UCSD-AML1 (cell line): ENCODE data around the gene SNCB.

ENCODE experiments used
- DNase-seq: peaks from one replicate; lab custom pipeline; 2025; ENCODE audit not compliant: unreplicated experiment; lab: John Stamatoyannopoulos, UW

Gene SNCB

DNA sequence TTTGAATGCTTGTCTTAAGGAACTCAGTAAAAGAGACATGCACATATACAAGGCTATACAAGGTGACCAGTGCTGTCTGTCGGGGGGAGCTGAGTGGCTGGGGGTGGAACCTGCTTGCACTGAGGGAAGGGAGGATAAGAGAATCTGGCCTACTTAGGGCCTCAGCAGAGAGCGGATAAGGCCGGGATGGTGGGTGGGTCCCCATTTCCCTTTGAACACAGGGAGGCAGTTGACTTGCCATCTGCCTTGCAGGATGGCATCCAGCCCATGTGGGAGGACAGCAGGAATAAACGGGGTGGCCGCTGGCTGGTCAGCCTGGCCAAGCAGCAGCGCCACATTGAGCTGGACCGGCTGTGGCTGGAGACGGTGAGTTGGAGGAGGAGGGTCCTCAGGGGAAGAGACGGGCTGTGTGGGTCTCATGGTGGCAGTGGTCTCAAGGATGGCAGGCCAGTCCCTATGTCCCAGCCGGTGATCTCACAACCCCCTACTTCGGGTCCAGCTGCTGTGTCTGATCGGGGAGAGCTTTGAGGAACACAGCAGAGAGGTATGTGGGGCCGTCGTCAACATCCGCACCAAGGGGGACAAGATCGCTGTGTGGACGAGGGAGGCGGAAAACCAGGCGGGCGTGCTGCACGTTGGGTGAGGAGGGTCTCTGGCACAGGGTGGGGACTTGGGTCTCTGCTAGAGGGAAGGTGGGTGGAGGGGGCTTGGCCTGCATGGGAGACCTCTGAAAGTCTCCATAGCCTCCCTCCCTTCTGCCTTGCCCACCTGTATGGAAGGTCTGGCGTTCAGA lies 14.7 kb upstream of the SNCB start:
- DNase-seq, result no peak

GRCh38 chr5:176644294-176644693 lies 14.0 kb upstream of the SNCB start:
- no peak for DNase-seq

- no peak for DNase-seq
These were observed 13.3 kb upstream of the SNCB start for GRCh38 chr5:176643491-176644219.

DNA sequence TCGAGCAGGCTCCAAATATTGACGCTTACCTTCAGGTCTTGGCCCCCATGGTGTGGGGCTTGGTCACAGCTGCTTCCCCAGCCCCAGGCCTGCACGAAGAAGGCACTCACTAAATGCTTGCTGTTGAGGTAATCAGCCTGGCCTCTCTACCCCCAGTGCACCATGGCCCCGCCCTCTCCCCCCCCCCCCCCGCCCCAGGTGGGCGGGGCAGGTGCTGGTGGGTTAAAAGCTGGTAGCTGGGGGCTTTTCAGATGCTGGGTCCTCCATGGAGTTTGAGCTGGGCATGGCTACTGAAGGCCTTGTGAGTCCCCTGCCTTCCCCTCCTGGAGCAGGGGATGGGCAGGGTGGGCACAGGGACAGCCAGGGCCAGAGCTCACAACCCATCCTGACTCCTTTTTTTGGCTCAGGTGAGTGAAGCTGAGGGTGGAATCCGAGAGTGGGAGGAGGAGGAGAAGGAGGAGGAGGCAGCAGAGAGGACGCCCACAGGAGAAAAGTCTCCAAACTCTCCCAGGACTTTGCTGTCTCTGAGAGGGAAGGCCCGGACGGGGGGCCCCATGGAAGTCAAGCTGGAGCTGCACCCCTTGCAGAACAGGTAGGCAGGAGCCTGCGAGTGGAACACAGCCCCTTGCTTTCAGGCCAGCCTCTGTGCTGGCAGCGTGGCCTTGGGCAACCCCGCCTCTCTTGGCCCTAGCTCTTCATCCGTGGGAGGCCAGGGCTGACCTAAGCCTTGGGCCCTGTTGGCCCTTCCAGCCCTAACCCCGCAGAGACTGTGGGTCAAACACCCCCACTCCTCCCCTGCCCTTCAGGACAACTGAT lies 12.5 kb upstream of the SNCB start:
- DNase-seq, result no peak

DNA sequence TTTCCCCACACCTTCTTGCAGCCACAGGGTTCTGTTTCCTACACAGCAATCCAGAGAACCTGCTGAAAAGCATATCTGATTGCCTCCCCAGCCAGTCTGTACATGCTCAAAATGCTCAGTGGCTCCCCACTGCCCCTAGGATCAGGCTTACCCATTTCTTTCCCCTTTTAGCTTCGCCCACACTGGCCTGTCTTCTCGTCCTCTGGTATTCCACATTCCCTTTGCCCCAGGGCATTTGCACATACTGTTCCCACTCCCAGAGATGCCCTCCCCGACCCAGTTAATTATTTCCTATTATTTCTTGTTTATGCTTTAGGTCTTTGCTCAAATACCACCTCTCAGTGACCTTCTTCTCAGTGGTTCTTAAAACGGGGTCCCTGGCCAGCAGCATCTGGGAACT lies 10.3 kb upstream of the SNCB start:
- no peak for DNase-seq

GRCh38 chr5:176639981-176640380 lies 9.6 kb upstream of the SNCB start:
- DNase-seq, result no peak

- DNase-seq, result no peak
These were observed 8.9 kb upstream of the SNCB start for GRCh38 chr5:176639208-176639607.

- DNase-seq, result no peak
These were observed 8.1 kb upstream of the SNCB start for GRCh38 chr5:176638437-176638836.

DNA sequence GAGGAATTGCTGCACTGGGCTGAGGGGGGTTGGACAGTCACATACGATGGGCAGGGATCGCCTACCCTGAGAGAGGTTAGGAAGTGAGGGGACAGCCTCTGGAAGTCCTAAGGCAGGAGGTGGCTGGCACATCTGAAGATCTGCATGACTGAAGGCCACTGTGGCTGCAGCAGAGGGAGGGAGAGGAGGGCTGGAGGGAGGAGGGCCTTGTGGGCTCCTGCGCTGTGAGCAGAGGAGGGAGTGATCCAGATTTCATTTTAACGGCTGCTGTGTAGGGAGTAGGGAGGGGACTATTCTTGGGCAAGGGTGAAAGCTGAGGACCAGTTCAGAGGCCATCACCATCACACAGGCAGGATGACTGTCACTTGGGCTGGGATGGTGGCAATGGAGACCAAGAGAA lies 7.2 kb upstream of the SNCB start:
- no peak for DNase-seq

DNA sequence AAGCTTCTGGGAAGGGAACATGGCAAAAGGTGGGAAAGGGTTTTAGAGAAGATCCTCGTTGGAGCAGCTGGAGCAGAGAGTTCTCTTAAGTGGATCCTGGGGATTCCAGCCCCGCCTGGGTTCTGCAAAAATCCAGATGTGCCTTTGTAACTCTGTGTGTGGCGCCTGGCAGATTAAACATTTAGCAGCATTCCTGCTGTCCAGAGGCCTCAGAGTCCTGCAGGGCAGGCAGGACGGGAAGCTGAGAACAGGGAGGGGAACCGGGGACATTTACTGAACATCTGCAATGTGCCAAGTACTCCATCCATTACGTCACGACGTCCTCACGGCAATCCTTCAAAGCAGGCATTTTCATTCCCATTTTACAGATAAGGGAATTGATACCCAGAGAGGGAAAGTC lies 6.1 kb upstream of the SNCB start:
- DNase-seq, result no peak

DNA sequence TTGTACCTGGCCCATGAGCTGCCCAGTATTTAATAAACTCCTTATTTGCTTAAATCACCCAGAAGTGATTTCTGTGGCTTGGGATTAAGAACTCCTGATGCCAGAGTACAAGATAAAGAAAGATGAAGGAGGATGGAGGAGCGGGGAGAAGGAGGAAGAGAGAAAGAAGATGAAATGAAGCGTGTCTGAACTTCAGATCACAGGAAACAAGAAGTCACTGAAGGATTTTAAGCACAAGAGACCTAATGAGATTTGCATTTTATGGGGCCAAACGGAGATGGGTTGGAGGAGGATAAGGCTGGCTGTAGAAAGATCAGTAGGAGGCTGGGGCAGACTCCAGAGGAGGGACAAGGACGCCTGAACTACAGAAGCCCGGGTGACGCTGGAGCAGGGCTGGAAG lies 3.3 kb upstream of the SNCB start:
- no peak for DNase-seq

- DNase-seq, result no peak
These were observed 2.4 kb upstream of the SNCB start for GRCh38 chr5:176632745-176633144.

GRCh38 chr5:176631383-176632200 lies 1.3 kb upstream of the SNCB start:
- no peak for DNase-seq

- no peak for DNase-seq
These were observed 418 bp upstream of the SNCB start for GRCh38 chr5:176630681-176631222.

DNA sequence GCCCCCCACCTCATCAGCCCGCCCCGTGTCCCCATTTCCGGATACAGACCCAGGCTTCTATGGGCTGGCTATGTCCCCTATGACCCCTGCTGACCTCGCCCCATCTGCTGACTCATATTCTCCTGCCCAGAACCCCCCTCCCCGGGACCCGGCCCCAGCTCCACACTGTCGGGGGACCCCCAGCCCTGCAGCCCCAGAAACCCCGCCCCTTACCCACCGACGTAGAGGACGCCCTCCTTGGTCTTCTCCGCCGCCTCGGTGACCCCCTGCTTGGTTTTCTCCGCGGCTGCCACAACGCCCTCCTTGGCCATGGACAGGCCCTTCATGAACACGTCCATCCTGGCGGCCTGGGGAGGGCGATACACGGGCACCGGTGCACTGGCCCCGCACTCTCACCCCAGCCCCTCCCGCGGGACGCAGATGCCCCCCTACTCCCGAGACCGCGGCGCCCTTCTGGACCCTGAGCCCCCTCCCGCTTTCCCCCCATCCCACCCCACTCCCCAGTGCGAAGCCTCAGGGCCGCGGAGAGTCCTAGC lies 949 bp downstream of the SNCB start:
- no peak for DNase-seq

GRCh38 chr5:176628406-176629228 lies 1.7 kb downstream of the SNCB start:
- no peak for DNase-seq

DNA sequence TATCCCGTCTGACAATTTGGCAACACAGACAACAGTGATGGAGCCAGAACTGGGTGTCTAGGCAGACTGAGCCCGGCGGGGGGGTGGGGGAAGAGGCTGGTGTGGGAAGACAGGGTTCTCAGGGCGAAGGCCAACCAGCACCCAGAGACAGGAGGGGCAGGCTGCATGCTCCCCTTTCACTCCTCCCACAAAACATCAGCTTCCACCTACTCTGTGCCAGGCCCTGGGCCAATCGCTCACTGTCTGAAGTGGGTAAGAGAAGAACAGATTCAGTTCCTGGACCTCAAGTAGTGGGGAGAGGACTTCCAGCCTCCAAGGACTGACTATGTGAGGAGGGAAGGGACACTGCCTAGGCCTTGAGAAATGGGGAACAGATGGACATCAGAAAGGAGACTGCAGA lies 2.8 kb downstream of the SNCB start:
- no peak for DNase-seq

DNA sequence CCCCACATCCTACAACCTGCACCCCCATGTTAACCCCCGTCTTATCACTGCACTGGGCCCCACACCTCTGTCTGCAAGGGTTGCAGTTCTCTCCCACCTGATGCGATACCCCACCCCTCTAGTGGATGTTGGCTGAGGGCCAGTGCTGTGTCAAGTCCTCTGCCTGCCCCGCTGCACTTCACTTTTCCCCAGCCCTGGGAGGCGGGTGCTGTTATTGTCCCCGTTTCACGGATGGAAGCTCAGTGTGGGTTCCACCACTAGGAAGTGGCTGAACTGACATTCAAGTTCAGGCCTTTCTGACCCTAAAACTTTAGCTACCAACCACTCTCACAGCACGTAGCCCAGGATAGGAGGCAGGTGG lies 3.5 kb downstream of the SNCB start:
- DNase-seq, result no peak

GRCh38 chr5:176625966-176626875 lies 4.1 kb downstream of the SNCB start:
- DNase-seq, result no peak
